ENCODE data around the gene C6orf47.
A peak's percentile ranks its signal among the peaks of the same experiment; 100 is the strongest.

The C6orf47 gene

GRCh38 chr6:31687860-31688693, 27.5 kb upstream of the C6orf47 start:
- Histone ChIP-seq H2AFZ (no peak overlapping the region), H3K4me1 (no peaks in the 10 kb centered on the region), H3K9ac (no peak overlapping the region), H3K36me3 (ENCODE audit: control insufficient read depth, insufficient read depth, low read length) (no peaks in the 10 kb centered on the region), H3K4me3 (ENCODE audit: low read depth, low read length) (no peak overlapping the region), H3K27me3 (ENCODE audit: control insufficient read depth, insufficient read depth, low read length) (no peaks in the 10 kb centered on the region), H3K9me3 (ENCODE audit: control insufficient read depth, low read length) (no peaks in the 10 kb centered on the region), H3K79me2 (no peaks in the 10 kb centered on the region), H3K4me2 (ENCODE audit: low read length) (no peak overlapping the region), H3K27ac (no peak overlapping the region)
- TF ChIP-seq CTCF (IDR thresholded peaks at IDR 0.05) = no peak

GRCh38 chr6:31687321-31687720, 26.7 kb upstream of the C6orf47 start:
- Histone ChIP-seq H3K4me1 (no peaks in the 10 kb centered on the region), H3K27me3 (ENCODE audit: control insufficient read depth, insufficient read depth, low read length) (no peaks in the 10 kb centered on the region), H3K36me3 (ENCODE audit: control insufficient read depth, insufficient read depth, low read length) (no peaks in the 10 kb centered on the region), H3K4me2 (ENCODE audit: low read length) (no peak overlapping the region), H2AFZ (no peak overlapping the region), H3K9me3 (ENCODE audit: control insufficient read depth, low read length) (no peaks in the 10 kb centered on the region), H3K27ac (no peak overlapping the region), H3K79me2 (no peaks in the 10 kb centered on the region), H3K4me3 (ENCODE audit: low read depth, low read length) (no peak overlapping the region), H3K9ac (no peak overlapping the region)
- no peak for TF ChIP-seq CTCF (IDR thresholded peaks at IDR 0.05)

GRCh38 chr6:31686483-31686882, 25.9 kb upstream of the C6orf47 start:
- Histone ChIP-seq H3K36me3 (ENCODE audit: control insufficient read depth, insufficient read depth, low read length) (no peaks in the 10 kb centered on the region), H3K27ac (no peak overlapping the region), H3K9me3 (ENCODE audit: control insufficient read depth, low read length) (no peaks in the 10 kb centered on the region), H3K4me2 (ENCODE audit: low read length) (no peak overlapping the region), H3K79me2 (no peaks in the 10 kb centered on the region), H3K4me3 (ENCODE audit: low read depth, low read length) (no peak overlapping the region), H2AFZ (no peak overlapping the region), H3K27me3 (ENCODE audit: control insufficient read depth, insufficient read depth, low read length) (no peaks in the 10 kb centered on the region), H3K4me1 (no peaks in the 10 kb centered on the region), H3K9ac (no peak overlapping the region)
- no peak for TF ChIP-seq CTCF (IDR thresholded peaks at IDR 0.05)

GRCh38 chr6:31683591-31683990, 23.0 kb upstream of the C6orf47 start:
- Histone ChIP-seq H3K4me1 (peaks cover 9% of the 10 kb centered on the region), H3K27ac (peak overlapping the region; percentile 66), H3K36me3 (ENCODE audit: control insufficient read depth, insufficient read depth, low read length) (no peaks in the 10 kb centered on the region), H3K4me3 (ENCODE audit: low read depth, low read length) (peak overlapping the region; percentile 60), H3K9ac (no peak overlapping the region), H2AFZ (peak overlapping the region; percentile 82), H3K4me2 (ENCODE audit: low read length) (peak overlapping the region; percentile 47), H3K9me3 (ENCODE audit: control insufficient read depth, low read length) (no peaks in the 10 kb centered on the region), H3K27me3 (ENCODE audit: control insufficient read depth, insufficient read depth, low read length) (no peaks in the 10 kb centered on the region), H3K79me2 (no peaks in the 10 kb centered on the region)
- TF ChIP-seq CTCF (IDR thresholded peaks at IDR 0.05) = no peak
